ENCODE measurements around the gene MRPS27. TPM values are rescaled to one million over a fixed set of nuclear protein-coding genes. Genes with fewer than 3 reads are reported as not detected.
A peak's percentile ranks its signal among the peaks of the same experiment; 100 is the strongest.

MRPS27 gene
- total RNA-seq, 4 donors from 2014 or later = 48.6 to 57.9 (median 55.1) TPM

- 75 to 91% methylated on average over 1 to 2 of the region's 2 CpGs for WGBS, 2 donors (ENCODE audit: low coverage in 1 of 2)
- H3K36me3 ChIP-seq = peaks cover 0 to 14% of the 10 kb centered on the region in 2 donors
- no peak for ATAC-seq
- no peaks in the 10 kb centered on the region for H3K9me3 ChIP-seq
- peak overlapping the region; percentile 27 to 95 (median 58) for H3K27ac ChIP-seq
- H3K4me3 ChIP-seq = no peak overlapping the region
- no peaks in the 10 kb centered on the region for H3K27me3 ChIP-seq
- H3K4me1 ChIP-seq = peaks cover 3 to 41% (median 4%) of the 10 kb centered on the region in 3 donors
- TF ChIP-seq POLR2A (IDR thresholded peaks at IDR 0.05) (no peak), CTCF (IDR thresholded peaks at IDR 0.05) (no peak), POLR2AphosphoS5 (IDR thresholded peaks at IDR 0.05) (no peak), EP300 (IDR thresholded peaks at IDR 0.05) (no peak)
Observed at GRCh38 chr5:72305194-72306142, 14.6 kb downstream of the MRPS27 start.

GRCh38 chr5:72302171-72302570 lies 17.9 kb downstream of the MRPS27 start:
- no peak for TF ChIP-seq POLR2AphosphoS5 (IDR thresholded peaks at IDR 0.05)
- TF ChIP-seq POLR2A (IDR thresholded peaks at IDR 0.05) = no peak
- no peak for TF ChIP-seq CTCF (IDR thresholded peaks at IDR 0.05)
- Histone ChIP-seq H3K36me3 (no peaks in the 10 kb centered on the region), H3K27me3 (no peaks in the 10 kb centered on the region), H3K27ac (no peak overlapping the region), H3K9me3 (no peaks in the 10 kb centered on the region), H3K4me1 (peaks cover 2 to 30% (median 3%) of the 10 kb centered on the region in 3 donors), H3K4me3 (no peak overlapping the region)
- WGBS, 2 donors (ENCODE audit: low coverage in 1 of 2) = 75 to 90% methylated on average over 1 to 3 of the region's 3 CpGs
- ATAC-seq = no peak

GRCh38 chr5:72301557-72301956 lies 18.5 kb downstream of the MRPS27 start:
- no peaks in the 10 kb centered on the region for H3K9me3 ChIP-seq
- H3K27ac ChIP-seq = no peak overlapping the region
- peaks cover 0 to 24% (median 0%) of the 10 kb centered on the region in 3 donors for H3K4me1 ChIP-seq
- no peak for TF ChIP-seq CTCF (IDR thresholded peaks at IDR 0.05)
- no peak for TF ChIP-seq POLR2AphosphoS5 (IDR thresholded peaks at IDR 0.05)
- TF ChIP-seq EP300 (IDR thresholded peaks at IDR 0.05) = no peak
- H3K27me3 ChIP-seq = no peaks in the 10 kb centered on the region
- no peak overlapping the region for H3K4me3 ChIP-seq
- ATAC-seq = no peak
- peaks cover 0 to 3% of the 10 kb centered on the region in 2 donors for H3K36me3 ChIP-seq
- 83 to 100% methylated on average over 1 to 2 of the region's 6 CpGs for WGBS, 2 donors (ENCODE audit: low coverage in 1 of 2)

GRCh38 chr5:72300590-72301339 lies 19.3 kb downstream of the MRPS27 start:
- TF ChIP-seq POLR2A (IDR thresholded peaks at IDR 0.05) = no peak
- peak in 1 of 4 experiments; percentile 18 for TF ChIP-seq CTCF (IDR thresholded peaks at IDR 0.05)
- peaks cover 0 to 17% (median 0%) of the 10 kb centered on the region in 3 donors for H3K4me1 ChIP-seq
- peaks cover 0 to 3% of the 10 kb centered on the region in 2 donors for H3K36me3 ChIP-seq
- no peak overlapping the region for H3K4me3 ChIP-seq
- 68 to 83% methylated on average over 1 of the region's 1 CpG for WGBS, 2 donors (ENCODE audit: low coverage in 1 of 2)
- ATAC-seq = no peak
- no peaks in the 10 kb centered on the region for H3K9me3 ChIP-seq
- no peak overlapping the region for H3K27ac ChIP-seq
- H3K27me3 ChIP-seq = no peaks in the 10 kb centered on the region
